Measurements from ENCODE around the gene SMG5.
"Not testable (repeated sequence)": the region's sequence is repeated elsewhere in the genome, so short reads cannot be mapped to it uniquely, and the experiment has no call there.

Gene SMG5

DNA sequence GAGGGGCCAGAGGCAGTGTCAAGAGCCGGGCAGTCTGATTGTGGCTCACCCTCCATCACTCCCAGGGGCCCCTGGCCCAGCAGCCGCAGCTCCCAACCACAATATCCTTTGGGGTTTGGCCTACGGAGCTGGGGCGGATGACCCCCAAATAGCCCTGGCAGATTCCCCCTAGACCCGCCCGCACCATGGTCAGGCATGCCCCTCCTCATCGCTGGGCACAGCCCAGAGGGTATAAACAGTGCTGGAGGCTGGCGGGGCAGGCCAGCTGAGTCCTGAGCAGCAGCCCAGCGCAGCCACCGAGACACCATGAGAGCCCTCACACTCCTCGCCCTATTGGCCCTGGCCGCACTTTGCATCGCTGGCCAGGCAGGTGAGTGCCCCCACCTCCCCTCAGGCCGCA, 40.7 kb downstream of the SMG5 start, which contains the start of gene BGLAP:
BGLAP (plus strand) TSS at position 259 of the 400 bp plus-strand sequence; CDS start at position 307, 48 bp downstream.
- DNase-seq = no peak

DNA sequence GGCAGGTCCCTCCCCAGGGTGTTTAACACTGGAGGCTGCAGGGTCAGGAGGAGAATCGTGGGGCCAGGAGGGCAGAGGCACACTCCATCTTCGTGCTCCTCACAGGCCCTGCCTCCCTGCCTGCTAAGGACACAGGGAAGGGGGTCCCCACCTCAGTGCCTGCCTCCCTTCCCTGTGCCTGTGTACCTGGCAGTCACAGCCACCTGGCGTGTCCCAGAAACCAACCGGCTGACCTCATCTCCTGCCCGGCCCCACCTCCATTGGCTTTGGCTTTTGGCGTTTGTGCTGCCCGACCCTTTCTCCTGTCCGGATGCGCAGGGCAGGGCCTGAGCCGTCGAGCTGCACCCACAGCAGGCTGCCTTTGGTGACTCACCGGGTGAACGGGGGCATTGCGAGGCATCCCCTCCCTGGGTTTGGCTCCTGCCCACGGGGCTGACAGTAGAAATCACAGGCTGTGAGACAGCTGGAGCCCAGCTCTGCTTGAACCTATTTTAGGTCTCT, 41.3 kb downstream of the SMG5 start:
- DNase-seq = no peak

DNA sequence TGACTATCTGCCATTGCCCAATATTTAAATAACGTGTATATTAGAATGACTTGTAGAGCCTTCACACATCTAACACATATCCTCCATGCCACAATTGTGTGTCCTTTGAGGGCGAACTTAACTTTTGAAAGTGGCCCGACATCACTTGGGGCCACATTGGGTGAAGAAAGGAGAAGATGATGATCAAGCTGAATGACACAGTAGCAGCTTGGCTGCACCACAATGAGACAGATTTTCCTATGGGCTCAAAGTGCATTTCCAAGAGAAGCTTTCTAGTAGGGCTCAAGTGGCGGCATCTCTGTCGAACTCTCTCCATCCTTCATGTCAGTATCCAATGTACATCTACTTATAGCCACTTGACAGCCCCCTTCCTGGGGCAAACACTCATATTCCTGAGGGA, 44.4 kb downstream of the SMG5 start:
- no peak for DNase-seq

DNA sequence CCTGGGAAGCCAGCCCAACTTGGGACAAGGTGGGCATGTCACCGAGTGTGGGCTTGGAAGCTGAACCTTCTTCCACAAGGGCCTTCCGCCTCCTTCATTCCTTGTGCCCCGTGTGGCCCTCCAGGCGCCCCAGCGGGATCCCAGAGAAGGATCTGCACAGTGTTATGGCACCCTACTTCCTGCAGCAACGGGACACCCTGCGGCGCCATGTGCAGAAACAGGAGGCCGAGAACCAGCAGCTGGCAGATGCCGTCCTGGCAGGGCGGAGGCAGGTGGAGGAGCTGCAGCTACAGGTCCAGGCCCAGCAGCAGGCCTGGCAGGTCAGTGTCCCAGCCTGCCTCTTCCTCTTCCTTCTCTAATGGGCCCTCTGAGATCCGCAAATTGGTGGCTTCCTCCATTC, 46.5 kb downstream of the SMG5 start:
- DNase-seq = no peak

DNA sequence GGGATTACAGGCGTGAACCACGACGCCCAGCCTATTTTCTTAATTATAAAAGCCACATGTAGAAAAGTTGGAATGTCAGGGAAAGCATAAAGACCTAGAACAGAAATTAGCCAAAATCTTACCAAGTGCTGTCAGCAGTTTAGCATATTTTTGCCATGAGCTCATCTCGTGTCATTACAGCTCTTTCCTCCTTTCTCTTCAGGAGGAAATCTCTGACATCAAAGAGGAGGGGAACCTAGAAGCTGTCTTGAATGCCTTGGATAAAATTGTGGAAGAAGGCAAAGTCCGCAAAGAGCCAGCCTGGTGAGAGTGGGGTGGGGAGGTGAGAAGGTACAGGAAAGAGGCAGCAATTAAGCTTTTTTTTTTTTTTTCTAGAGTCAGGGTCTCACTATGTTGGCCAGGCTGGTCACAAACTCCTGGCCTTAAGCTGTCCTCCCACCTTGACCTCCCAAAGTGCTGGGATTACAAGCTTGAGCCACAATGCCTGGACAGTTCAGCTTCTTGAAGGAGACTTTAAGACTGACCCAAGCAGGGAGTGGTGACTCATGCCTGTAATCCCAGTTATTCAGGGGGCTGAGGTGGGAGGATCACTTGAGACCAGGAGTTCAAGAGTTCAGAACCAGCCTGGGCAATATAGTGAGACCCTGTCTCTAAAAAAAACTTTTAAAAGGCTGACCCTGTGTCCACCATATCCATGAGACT, 49.0 kb downstream of the SMG5 start:
- no peak for DNase-seq

DNA sequence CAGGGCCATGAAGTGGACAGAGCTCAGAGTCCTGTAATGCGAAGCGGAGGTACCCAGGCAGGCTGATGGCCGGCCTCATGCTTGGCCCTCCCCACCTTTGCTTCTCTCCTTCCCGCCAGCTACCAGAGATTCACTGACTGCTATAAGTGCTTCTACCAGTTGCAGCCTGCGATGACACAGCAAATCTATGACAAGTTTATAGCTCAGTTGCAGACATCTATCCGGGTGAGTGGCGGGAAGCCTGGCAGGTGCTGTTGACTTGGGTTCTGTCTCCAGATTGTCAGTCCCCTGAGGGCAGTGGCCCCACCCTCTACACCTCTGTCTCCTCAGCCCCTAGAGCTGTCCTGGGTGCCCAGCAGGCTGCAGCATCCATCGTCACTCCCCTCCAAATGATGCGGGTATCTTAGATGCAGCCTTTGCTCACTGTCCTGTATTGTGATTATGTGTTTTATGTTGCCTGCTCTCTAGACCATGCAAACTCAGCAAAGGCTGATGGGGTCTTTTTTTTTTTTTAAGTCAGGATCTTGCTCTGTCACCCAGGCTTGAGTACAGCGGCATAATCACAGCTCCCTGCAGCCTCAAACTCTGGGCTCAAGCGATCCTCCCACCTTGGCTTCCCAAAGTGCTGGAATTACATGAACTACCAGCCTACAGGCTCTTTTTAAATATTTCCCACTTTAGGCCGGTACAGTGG, 50.3 kb downstream of the SMG5 start:
- DNase-seq = no peak

DNA sequence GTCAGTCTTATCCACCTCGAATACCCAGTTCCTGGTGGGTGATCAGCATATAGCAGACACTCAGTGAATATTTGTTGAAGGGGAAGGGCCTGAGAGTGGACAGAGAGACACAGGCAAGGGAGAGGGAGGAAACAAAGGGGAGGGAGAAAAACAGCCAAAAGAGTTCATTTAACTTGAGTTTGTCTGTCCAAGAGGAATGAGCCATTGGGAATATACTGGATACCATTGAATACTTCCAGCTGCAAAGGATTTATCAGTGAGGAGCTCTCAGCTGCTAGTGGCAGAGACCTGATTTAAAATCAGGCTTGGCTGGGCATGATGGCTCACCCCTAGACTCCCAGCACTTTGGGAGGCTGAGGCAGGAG, 52.2 kb downstream of the SMG5 start:
- DNase-seq = no peak

DNA sequence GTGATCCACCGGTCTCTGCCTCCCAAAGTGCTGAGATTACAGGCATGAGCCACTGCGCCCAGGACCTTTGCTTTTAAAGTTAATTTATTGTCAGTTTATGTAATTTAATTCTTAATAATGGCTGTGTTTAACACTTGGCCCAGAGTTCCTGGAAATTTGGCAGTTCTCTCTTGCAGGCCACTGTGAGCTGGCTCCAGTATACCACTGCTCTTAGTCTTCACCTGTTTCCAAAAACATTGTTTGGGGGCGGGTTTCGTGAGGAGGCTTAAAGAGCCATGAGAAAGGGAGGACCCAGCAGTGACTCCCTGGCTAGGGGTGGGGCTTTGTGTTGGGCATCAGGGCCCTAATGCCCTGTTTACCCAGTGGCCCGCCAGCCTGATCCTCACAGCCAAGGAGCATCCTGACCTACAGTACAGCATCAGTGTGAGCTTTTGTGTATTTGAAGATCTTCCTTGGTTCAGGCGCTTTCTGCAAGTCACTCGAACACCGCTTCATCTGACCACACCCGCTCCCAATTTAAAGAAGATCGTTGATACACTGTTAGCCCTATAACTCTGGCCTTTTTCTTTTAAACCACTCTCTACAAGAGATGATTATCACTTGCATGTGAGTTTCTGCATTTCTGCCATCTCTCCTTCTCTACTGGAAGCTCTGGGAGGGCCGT, 52.7 kb downstream of the SMG5 start:
- DNase-seq = no peak

DNA sequence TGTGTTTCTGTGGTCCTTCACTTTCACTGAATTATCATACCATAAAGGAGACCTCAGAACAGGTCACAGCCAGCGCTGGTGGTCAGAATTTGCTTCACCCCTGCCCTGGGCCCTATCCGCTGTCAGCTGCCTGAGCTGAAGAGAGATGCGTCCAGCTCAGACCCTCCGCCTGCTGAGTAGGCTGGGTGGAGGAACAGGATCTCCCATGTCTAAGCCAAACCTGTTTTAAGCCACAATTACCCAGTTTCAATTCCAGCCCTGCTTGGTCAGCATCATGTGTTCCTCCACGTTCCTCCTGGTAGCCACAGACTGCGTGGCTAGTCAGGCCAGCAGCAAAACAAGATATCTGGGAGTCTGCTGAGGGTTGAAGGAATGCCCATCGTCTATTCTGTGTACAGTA, 54.1 kb downstream of the SMG5 start:
- no peak for DNase-seq

DNA sequence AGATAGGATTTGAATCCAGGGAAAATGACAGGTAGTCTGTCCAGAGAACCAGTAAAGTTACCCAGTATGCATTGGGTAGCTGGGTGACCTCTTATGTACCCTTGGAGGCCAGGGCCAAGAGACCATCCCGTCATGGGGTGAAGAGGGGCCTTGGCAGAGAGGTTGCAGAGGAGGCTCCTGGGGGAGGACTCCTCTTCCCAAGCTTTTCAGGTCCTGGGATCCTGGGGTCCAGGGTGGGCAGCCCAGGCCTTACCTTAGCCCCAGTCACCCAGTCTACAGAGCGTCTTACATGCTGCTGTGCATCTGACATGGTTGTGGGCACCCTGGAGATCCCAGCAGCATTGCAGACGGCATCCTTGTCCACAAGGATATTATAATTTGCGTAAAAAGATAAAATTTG, 55.8 kb downstream of the SMG5 start:
- no peak for DNase-seq

DNA sequence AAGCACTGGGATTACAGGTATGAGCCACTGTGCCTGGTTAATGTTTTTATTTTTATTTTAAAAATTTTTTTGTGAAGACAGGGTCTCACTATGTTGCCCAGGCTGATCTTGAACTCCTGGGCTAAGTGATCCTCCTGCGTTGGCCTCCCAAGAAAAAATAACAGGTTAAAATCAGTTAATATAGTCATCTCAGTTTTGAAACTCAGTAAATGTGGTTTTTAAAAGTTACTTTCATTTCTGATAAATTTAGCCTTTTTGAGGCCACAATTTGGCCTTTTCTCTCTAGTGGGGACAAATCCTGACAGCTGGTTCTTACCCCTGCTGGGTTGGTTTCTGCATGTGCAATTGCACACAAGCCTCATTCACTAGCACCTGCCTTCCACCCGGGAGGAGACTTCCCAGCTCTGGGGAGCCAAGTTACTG, 56.5 kb downstream of the SMG5 start:
- DNase-seq = peak; percentile 86

DNA sequence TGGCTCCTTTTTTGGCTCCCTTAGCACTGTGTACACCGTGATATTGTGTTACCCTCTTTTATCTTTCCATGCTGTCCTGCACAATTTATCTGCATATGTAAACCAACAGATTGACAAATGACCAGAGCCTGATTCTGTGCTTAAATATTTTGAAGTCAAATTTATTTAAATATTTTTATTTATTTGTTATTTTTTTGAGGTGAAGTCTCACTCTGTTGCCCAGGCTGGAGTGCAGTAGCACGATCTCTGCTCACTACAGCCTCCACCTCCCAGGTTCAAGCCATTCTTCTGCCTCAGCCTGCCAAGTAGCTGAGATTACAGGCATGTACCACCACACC, 57.0 kb downstream of the SMG5 start:
- no peak for DNase-seq

DNA sequence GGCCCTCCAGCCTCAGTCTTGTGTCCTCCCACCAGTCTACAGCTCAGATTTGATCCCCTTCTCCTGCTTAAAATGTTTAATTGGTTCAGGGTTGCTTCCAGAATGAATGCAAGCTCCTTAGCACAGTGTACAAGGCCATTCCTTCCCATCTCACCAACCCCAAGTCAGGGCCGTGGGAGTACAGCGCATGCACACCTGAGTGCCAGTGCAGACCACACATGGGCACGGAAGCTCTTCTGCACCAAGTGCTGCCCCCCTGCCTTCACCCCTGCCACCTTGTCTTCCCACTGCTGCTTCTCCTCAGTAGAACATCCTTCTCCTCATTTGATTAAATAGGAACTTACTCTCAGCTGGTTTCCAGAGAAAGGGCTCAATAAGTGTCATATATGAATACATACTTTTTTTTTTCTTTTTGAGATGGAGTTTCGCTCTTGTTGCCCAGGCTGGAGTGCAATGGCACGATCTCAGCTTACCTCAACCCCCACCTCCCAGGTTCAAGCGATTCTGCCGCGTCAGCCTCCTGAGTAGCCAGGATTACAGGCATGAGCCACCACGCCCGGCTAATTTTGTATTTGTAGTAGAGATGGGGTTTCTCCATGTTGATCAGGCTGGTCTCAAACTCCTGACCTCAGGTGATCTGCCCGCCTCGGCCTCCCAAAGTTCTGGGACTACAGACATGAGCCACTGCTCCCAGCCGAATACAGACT, 60.5 kb downstream of the SMG5 start:
- DNase-seq = peak; percentile 36

DNA sequence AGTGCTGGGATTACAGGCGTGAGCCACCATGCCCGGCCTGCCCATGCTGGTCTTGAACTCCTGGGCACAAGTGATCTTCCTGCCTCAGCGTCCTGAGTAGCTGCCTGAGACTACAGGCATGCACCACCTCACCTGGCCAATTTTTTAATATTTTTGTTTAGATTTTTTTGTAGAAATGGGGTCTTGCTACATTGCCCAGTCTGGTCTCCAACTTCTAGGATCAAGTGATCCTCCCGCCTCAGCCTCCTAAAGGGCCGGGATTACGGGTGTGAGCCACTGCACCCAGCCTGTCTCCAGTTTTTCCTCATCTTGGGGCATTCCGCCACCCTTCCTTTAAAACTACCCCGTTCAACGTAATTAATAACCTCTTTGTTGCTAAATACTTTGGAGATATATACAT, 62.4 kb downstream of the SMG5 start:
- no peak for DNase-seq

DNA sequence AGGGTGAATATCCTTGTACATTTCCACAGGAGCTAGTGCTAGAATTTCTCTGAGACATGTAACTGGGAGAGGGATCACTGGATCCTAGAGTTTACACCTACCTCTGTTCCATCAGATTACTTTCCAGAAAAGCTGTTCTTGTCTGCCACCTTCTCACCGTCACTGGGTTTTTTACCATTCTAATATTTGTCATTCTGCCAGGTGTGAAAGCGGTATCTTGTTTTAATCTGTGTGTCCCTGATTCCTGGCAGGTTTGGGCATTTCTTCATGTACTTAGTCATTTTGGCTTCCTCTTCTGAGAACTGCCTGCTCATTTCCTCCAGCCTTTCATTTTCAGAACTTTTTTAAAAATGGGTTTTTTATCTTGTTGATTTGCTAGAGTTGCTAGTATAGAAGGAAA, 64.8 kb downstream of the SMG5 start:
- peak; percentile 93 for DNase-seq

DNA sequence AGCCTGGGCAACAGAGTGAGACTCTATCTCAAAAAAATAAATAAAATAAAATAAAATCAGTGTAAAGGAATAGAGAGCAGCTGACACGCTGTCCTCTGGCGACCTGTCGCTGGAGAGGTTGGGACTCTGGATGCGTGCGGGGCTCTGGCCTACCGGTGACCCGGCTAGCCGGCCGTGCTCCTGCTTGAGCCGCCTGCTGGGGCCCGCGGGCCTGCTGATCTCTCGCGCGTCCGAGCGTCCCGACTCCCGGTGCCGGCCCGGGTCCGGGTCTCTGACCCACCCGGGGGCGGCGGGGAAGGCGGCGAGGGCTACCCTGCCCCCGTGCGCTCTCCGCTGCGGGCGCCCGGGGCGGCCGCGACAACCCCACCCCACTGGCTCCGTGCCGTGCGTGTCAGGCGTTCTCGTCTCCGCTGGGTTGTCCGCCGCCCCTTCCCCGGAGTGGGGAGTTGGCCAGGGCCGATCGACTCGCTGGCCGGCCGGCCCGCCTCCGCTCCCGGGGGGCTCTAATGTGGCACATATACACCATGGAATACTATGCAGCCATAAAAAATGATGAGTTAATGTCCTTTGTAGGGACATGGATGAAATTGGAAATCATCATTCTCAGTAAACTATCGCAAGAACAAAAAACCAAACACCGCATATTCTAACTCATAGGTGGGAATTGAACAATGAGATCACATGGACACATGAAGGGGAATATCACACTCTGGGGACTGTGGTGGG, 66.1 kb downstream of the SMG5 start:
- not testable (repeated sequence) for DNase-seq

DNA sequence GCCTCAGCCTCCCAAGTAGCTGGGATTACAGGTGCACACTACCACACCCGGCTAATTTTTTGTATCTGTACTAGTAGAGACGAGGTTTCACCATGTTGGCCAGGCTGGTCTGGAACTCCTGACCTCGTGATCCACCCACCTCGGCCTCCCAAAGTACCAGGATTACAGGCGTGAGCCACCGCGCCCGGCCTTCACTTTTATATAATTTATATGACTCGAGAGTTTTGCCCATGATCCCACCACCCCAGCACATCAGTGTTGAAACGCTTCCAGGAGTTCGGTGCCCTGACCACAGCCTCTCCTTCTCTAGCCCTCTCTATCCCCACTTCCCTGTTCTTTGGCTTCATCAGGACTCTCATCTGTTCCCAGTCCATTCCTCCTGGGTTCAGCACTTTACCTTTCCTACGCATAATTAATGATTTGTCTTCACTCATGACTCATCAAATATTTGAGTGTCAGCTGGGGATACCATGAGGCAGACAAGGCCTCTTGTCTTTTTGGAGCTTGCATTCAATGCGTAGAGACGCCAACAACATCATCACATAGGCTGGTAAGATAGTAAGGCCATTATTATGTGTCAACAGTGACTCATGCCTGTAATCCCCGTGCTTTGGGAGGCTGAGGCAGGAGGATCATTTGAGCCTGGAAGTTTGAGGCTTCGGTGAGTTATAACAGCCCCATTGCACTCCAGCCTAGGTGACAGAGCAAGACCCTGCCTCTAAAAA, 68.4 kb downstream of the SMG5 start:
- DNase-seq = peak; percentile 85

DNA sequence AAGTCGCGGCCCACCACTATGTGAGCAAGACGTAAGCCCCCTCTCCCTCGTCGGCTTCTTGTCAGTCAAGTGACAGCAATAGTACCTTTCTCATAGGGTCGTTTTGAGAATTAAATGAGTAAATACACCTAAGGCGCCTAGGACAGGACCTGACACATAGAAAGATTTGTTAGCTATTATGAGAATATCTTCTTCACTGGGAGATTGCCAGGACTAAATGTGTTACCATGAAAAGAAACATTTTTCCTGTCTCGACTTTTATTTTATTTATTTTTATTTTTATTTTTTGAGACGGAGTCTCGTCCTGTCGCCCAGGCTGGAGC, 69.0 kb downstream of the SMG5 start:
- no peak for DNase-seq

DNA sequence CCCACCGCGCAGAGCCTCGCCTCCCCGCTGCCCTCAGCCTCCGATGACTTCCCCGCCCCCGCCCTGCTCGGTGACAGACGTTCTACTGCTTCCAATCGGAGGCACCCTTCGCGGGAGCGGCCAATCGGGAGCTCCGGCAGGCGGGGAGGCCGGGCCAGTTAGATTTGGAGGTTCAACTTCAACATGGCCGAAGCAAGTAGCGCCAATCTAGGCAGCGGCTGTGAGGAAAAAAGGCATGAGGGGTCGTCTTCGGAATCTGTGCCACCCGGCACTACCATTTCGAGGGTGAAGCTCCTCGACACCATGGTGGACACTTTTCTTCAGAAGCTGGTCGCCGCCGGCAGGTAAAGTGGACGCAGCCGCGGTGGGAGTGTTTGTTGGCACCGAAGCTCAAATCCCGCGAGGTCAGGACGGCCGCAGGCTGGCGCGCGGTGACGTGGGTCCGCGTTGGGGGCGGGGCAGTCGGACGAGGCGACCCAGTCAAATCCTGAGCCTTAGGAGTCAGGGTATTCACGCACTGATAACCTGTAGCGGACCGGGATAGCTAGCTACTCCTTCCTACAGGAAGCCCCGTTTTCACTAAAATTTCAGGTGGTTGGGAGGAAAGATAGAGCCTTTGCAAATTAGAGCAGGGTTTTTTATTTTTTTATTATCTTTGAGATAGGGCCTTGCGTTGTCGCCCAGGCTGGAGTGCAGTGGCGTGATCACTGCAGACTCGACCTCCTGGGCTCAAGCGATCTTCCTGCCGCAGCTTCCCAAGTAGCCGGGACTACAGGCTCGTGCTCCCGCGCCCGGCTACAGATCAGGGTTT, 69.6 kb downstream of the SMG5 start, which contains the start of gene PMF1:
PMF1 (plus strand) TSS at position 175 of the 811 bp plus-strand sequence; CDS start at position 184, 9 bp downstream.
- DNase-seq = peak; percentile 97

DNA sequence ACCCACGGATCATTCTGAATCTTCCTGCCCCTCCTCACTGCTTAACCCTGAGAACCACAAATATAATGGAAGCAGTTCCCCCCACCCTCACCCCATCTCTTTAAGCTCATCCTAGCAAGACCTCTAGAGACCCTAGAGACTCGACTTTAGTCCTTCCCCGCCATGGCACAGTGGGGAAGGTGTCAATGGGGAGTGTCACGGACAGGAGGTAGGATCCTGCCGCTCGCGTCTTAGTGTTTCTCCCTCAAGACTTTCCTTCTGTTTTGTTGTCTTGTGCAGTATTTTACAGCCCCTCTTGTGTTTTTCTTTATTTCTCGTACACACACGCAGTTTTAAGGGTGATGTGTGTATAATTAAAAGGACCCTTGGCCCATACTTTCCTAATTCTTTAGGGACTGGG, 70.5 kb downstream of the SMG5 start:
- no peak for DNase-seq

DNA sequence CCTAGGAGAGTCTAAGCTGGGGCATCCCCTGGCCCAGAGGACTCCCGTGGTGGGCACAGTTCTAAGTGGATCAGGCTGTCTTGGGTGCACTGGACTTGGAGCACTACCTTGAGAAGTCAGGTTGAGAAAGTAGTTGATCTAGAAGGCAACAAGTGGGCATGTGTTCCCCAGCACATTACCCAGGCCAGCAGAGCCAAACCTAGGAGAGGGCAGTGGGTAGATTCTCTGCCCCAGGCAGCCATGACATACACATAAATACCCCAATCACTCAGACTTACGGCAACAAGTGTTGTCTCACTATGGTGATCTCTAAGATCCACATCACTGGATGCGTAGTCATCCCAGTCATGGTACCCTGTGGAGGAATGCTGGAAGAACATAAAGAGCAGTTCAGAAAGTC, 71.4 kb downstream of the SMG5 start:
- no peak for DNase-seq

Measured in activated CD4-positive, alpha-beta T cell treated with anti-CD3 and anti-CD28 coated beads, Interleukin-2, amount 50 U/mL, for 16 hours (primary cell).